ENCODE measurements around the gene ZNF543.
A peak's percentile ranks its signal among the peaks of the same experiment; 100 is the strongest.
"Not testable (repeated sequence)": the region's sequence is repeated elsewhere in the genome, so short reads cannot be mapped to it uniquely, and the experiment has no call there.

Gene ZNF543

GRCh38 chr19:57319869-57320179, 448 bp upstream of the ZNF543 start:
- DNase-seq (ENCODE audit: low spot score) = no peak

GRCh38 chr19:57321116-57321515, 844 bp downstream of the ZNF543 start:
- DNase-seq (ENCODE audit: low spot score) = no peak

- no peak for DNase-seq (ENCODE audit: low spot score)
These were observed 1.5 kb downstream of the ZNF543 start for GRCh38 chr19:57321751-57322150.

GRCh38 chr19:57324992-57325391, 4.7 kb downstream of the ZNF543 start:
- DNase-seq (ENCODE audit: low spot score) = no peak

- DNase-seq (ENCODE audit: low spot score) = no peak
These were observed 7.7 kb downstream of the ZNF543 start for GRCh38 chr19:57327993-57328392.

- DNase-seq (ENCODE audit: low spot score) = no peak
These were observed 13.9 kb downstream of the ZNF543 start for GRCh38 chr19:57334191-57334590.

- DNase-seq (ENCODE audit: low spot score) = no peak
These were observed 18.6 kb downstream of the ZNF543 start for GRCh38 chr19:57338877-57339276.

GRCh38 chr19:57342582-57342981, 22.3 kb downstream of the ZNF543 start:
- DNase-seq (ENCODE audit: low spot score) = no peak

- DNase-seq (ENCODE audit: low spot score) = no peak
These were observed 27.9 kb downstream of the ZNF543 start for GRCh38 chr19:57348136-57348535.

GRCh38 chr19:57350877-57351805, 30.9 kb downstream of the ZNF543 start, which contains the start of gene ZNF304:
Gene ZNF304, plus strand, starts transcription at chr19:57351271. Its CDS starts 394 bp downstream, at chr19:57351665.
- peak; percentile 86 for DNase-seq (ENCODE audit: low spot score)

- DNase-seq (ENCODE audit: low spot score) = no peak
These were observed 31.6 kb downstream of the ZNF543 start for GRCh38 chr19:57351867-57352266.

- no peak for DNase-seq (ENCODE audit: low spot score)
These were observed 35.6 kb downstream of the ZNF543 start for GRCh38 chr19:57355916-57356315.

GRCh38 chr19:57357406-57357805, 37.1 kb downstream of the ZNF543 start:
- no peak for DNase-seq (ENCODE audit: low spot score)

GRCh38 chr19:57359300-57359699, 39.0 kb downstream of the ZNF543 start:
- no peak for DNase-seq (ENCODE audit: low spot score)

- no peak for DNase-seq (ENCODE audit: low spot score)
These were observed 42.1 kb downstream of the ZNF543 start for GRCh38 chr19:57362419-57362818.

GRCh38 chr19:57362997-57363687, 42.9 kb downstream of the ZNF543 start, which contains the start of the genes TRAPPC2B and ZNF547:
Gene TRAPPC2B, plus strand, starts transcription at chr19:57363551. Its CDS starts 1,283 bp downstream, at chr19:57364834.
Gene ZNF547, plus strand, starts transcription at chr19:57363551. Its CDS starts 5,005 bp downstream, at chr19:57368556.
- DNase-seq (ENCODE audit: low spot score) = peak; percentile 98

GRCh38 chr19:57363688-57364181, 43.5 kb downstream of the ZNF543 start:
- DNase-seq (ENCODE audit: low spot score) = no peak

GRCh38 chr19:57366776-57367175, 46.5 kb downstream of the ZNF543 start:
- no peak for DNase-seq (ENCODE audit: low spot score)

- DNase-seq (ENCODE audit: low spot score) = no peak
These were observed 53.9 kb downstream of the ZNF543 start for GRCh38 chr19:57374179-57374578.

GRCh38 chr19:57374647-57375046, 54.4 kb downstream of the ZNF543 start:
- DNase-seq (ENCODE audit: low spot score) = not testable (repeated sequence)

- DNase-seq (ENCODE audit: low spot score) = no peak
These were observed 55.9 kb downstream of the ZNF543 start for GRCh38 chr19:57376151-57376550.

GRCh38 chr19:57377498-57378146, 57.4 kb downstream of the ZNF543 start:
- DNase-seq (ENCODE audit: low spot score) = no peak
